Ishikawa (cell line): Measurements from ENCODE around the gene BACH2.

Source experiments
- CEBPB ChIP-seq: IDR thresholded peaks from 2 replicates; pipeline ENCODE4 v1.6.1; 2012
- CREB1 ChIP-seq: IDR thresholded peaks from 2 replicates; pipeline ENCODE4 v1.6.1; 2012; ENCODE audit warnings: low read depth
- EGR1 ChIP-seq: IDR thresholded peaks from 2 replicates; pipeline ENCODE4 v1.6.1; 2012
- EP300 ChIP-seq: IDR thresholded peaks from 2 replicates; pipeline ENCODE4 v1.6.1; 2012; ENCODE audit warnings: borderline replicate concordance
- FOXM1 ChIP-seq: IDR thresholded peaks from 2 replicates; pipeline ENCODE4 v1.6.1; 2012; ENCODE audit warnings: low read depth, borderline replicate concordance
- NFIC ChIP-seq: IDR thresholded peaks from 2 replicates; pipeline ENCODE4 v1.6.1; 2012
- RAD21 ChIP-seq: IDR thresholded peaks from 2 replicates; pipeline ENCODE4 v1.6.1; 2012; ENCODE audit warnings: low read depth
- REST ChIP-seq: IDR thresholded peaks from 2 replicates; pipeline ENCODE4 v1.6.1; 2012; ENCODE audit warnings: low read depth, mild to moderate bottlenecking
- TAF1 ChIP-seq: IDR thresholded peaks from 2 replicates; pipeline ENCODE4 v1.6.1; 2012; ENCODE audit warnings: low read depth, mild to moderate bottlenecking
- TCF12 ChIP-seq: IDR thresholded peaks from 2 replicates; pipeline ENCODE4 v1.6.1; 2012; ENCODE audit warnings: low read depth
- TEAD4 ChIP-seq: IDR thresholded peaks from 2 replicates; pipeline ENCODE4 v1.6.1; 2012
- USF1 ChIP-seq: IDR thresholded peaks from 2 replicates; pipeline ENCODE4 v1.6.1; 2012
- YY1 ChIP-seq: IDR thresholded peaks from 2 replicates; pipeline ENCODE4 v1.6.1; 2012; ENCODE audit warnings: low read depth
- ZBTB7A ChIP-seq: IDR thresholded peaks from 2 replicates; pipeline ENCODE4 v1.6.1; 2012; ENCODE audit warnings: low read depth
- TF ChIP-seq, protein P1 (sequence below): IDR thresholded peaks from 2 replicates; pipeline ENCODE4 v1.6.1; 2012

BACH2 gene

DNA sequence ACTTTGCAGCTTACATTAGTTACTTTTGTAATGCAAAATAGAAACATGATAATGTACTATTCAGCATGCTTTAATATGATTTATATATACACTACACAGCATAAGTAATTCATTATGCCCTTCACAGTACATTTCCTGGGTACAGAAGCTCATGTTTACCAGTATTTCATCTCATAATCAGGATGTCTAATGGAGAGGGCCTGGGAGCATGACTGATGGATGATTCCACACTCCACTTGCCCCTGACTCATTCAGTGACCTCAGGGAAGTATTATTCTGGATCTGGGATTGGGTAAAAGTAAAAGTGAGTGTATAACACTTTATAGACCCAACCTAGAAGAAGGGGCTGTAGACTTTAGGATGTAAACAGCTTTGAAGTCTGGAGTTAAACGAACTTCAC is 31.4 kb upstream of the BACH2 start:
- TF ChIP-seq YY1, result no peak
- no peak for TF ChIP-seq NFIC
- TF ChIP-seq, protein P1, sequence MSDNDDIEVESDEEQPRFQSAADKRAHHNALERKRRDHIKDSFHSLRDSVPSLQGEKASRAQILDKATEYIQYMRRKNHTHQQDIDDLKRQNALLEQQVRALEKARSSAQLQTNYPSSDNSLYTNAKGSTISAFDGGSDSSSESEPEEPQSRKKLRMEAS, result no peak
- no peak for TF ChIP-seq USF1
- no peak for TF ChIP-seq EP300
- TF ChIP-seq CREB1, result no peak
- TF ChIP-seq EGR1, result no peak
- TF ChIP-seq CEBPB, result no peak
- TF ChIP-seq TEAD4, result no peak
- TF ChIP-seq RAD21, result no peak
- TF ChIP-seq FOXM1, result no peak

DNA sequence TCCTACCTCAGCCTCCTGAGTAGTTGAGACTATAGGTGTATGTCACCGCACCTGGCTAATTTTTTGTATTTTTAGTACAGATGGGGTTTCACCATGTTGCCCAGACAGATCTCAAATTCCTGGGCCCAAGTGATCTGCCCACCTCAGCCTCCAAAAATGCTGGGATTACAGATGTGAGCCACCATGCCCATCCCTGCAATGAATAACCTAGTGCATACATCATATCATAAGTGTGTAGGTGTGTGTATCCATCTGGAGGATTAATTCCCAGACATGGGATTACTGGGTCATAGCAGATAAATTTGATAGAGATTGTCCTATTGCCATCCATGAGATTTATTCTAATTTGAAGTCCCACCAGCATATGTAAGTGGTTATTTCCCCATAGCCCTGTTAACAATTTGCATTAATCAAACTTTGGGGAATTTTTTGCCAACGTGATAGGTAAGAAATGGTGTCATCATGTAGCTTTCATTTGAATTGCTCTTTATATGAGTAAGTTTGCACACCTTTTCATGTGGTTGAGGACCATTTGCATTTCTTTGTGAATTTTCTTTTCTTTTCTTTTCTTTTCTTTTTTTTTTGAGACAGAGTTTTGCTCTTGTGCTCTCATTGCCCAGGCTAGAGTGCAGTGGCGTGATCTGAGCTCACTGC is 29.9 kb upstream of the BACH2 start:
- TF ChIP-seq REST (no peak), RAD21 (no peak), TAF1 (no peak), NFIC (no peak), CEBPB (no peak), TCF12 (no peak), EGR1 (no peak), USF1 (no peak), TEAD4 (no peak), ZBTB7A (no peak)

DNA sequence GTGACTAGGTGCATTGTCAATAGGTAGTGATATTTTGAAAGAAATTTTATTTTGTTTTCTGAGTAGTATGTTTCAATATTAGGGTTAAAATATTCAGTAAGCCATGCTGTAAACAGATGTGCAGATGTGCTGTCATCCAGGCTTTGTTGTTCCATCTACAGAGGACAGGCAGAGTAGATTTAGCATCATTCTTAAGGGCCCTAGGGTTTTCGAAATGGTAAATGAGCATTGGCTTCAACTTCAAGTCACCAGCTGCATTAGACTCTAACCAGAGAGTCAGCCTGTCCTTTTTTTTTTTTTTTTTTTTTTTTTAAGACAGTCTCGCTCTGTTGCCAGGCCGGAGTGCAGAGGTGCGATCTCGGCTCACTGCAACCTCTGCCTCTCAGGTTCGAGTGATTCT is 27.1 kb upstream of the BACH2 start:
- TF ChIP-seq CEBPB (no peak), EGR1 (no peak), REST (no peak), TCF12 (no peak), FOXM1 (no peak), NFIC (no peak), EP300 (no peak), RAD21 (no peak), TEAD4 (no peak), YY1 (no peak), TAF1 (no peak), ZBTB7A (no peak), CREB1 (no peak), USF1 (no peak)
- TF ChIP-seq, protein P1, result no peak

DNA sequence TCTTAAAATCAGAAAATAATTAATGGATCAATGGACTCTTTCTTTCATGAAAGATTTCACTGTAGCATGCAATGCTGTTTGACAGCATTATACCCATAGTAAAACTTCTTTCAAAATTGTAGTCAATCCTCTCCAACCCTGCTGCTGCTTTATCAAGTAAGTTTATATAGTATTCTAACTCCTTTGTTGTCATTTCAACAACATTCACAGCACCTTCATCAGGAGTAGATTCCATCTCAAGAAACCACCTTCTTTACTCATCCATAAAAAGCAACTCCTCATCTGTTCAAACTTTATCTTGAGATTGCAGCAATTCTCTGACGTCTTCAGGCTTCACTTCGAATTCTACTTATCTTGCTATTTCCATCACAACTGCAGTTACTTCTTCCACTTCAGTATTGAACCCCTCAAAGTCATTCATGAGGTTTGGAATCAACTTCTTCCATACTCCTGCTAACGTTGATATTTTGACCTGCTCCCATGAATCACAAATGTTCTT is 26.4 kb upstream of the BACH2 start:
- no peak for TF ChIP-seq EGR1
- TF ChIP-seq TCF12, result no peak
- no peak for TF ChIP-seq CREB1
- no peak for TF ChIP-seq TAF1
- no peak for TF ChIP-seq TEAD4
- TF ChIP-seq FOXM1, result no peak
- no peak for TF ChIP-seq USF1
- TF ChIP-seq NFIC, result no peak
- TF ChIP-seq EP300, result no peak
- TF ChIP-seq, protein P1, result no peak
- no peak for TF ChIP-seq CEBPB
- TF ChIP-seq ZBTB7A, result no peak
- no peak for TF ChIP-seq RAD21
- TF ChIP-seq YY1, result no peak
